GM12865 (cell line): Measurements from ENCODE around the gene TBL1X.
"Not testable (repeated sequence)": the region's sequence is repeated elsewhere in the genome, so short reads cannot be mapped to it uniquely, and the experiment has no call there.

Source experiments
- DNase-seq: peaks from one replicate; pipeline ENCODE4 v3.0.0; 2010; ENCODE audit warnings: low read depth
- H3K4me3 ChIP-seq: 2 replicates; pipeline ENCODE4 v1.5.1; 2011; ENCODE audit warnings: mild to moderate bottlenecking, low read depth, low read length, control low read depth
- TF ChIP-seq, protein P1 (sequence below): IDR thresholded peaks from 2 replicates; pipeline ENCODE4 v1.5.1; 2011; ENCODE audit warnings: low read length, control low read depth, low read depth, inconsistent platforms; ENCODE audit not compliant: insufficient read depth; ENCODE audit errors: missing control alignments

Gene TBL1X

DNA sequence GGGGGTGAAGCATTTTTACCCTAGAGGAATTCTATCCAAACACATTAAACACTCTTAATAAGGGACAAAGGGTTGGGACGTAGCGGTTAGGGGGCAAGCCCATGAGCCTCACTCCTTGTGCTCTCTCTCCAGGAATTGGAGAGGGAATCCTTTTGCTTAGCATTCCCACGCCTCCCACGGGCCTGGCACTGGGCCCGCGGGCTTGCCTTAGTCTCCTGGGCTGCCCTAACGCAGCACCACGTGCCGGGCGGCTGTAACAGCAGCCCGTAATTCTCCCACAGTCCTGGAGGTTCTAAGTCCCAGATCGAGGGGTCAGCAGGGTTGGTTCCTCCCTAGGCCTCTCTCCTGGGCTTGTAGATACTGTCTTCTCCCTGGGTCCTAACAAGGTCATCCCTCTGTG lies 67.5 kb downstream of the TBL1X start:
- no peak overlapping the region for H3K4me3 ChIP-seq
- TF ChIP-seq, protein P1, sequence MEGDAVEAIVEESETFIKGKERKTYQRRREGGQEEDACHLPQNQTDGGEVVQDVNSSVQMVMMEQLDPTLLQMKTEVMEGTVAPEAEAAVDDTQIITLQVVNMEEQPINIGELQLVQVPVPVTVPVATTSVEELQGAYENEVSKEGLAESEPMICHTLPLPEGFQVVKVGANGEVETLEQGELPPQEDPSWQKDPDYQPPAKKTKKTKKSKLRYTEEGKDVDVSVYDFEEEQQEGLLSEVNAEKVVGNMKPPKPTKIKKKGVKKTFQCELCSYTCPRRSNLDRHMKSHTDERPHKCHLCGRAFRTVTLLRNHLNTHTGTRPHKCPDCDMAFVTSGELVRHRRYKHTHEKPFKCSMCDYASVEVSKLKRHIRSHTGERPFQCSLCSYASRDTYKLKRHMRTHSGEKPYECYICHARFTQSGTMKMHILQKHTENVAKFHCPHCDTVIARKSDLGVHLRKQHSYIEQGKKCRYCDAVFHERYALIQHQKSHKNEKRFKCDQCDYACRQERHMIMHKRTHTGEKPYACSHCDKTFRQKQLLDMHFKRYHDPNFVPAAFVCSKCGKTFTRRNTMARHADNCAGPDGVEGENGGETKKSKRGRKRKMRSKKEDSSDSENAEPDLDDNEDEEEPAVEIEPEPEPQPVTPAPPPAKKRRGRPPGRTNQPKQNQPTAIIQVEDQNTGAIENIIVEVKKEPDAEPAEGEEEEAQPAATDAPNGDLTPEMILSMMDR, result no peak
- no peak for DNase-seq

DNA sequence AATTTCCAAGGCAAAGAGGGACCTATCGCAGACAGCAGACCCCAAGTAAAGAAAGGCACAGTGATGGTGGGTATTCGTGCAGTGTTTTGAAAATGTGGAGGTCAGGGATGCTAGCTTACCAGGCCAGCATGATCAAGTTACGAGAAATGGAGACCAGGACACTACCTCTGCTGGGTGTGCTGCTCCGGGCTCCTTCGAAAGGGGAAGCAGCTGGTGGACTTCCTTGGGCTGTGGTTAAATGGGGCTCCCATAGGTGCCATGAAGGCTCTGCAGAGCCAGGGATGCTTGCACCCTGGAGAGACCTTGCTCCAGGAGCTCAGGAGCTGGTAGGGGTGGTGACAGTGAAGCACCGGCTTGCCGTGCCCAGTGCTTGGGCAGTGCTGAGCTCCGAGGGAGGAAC lies 68.8 kb downstream of the TBL1X start:
- no peak overlapping the region for H3K4me3 ChIP-seq
- TF ChIP-seq, protein P1, result no peak
- no peak for DNase-seq

DNA sequence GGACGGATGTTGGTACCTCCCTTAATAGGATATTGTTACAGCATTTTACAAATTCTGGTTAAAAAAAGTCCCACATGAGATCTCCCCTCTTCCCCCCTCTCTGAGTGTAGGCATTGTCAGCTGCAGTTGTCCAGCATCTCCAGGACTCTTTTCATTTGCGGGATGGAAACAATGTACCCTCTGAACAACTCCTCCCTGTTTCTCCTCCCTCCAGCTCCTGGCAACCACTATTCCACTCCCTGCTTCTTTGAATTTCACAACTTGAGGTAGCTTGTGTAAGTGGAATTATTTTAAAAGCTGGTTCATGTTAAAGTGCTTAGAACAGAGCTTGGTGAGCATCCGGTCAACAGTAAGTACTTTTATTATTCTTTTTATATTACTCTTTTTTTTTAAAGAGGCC lies 69.8 kb downstream of the TBL1X start:
- H3K4me3 ChIP-seq, result no peak overlapping the region
- no peak for DNase-seq
- TF ChIP-seq, protein P1, result no peak

DNA sequence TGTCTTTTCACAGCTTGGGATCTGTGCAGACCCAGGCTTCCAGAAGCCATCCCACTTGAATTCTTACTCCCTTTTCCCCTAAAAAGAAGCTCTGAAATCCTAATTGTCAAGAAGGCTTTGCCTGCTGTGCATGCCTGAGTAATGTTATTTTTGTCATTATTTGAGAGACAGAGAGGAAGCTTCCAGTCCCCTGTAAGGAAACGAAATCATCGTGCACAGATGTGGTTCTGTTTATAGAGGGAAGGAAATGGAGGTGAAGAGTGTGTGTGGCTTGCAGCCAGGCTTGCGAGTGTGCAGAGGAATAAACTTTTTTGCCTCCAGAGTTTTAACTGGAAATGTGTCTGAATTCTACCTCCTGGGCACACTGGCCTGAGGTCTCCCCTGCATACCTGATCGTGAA lies 70.2 kb downstream of the TBL1X start:
- DNase-seq, result no peak
- H3K4me3 ChIP-seq, result no peak overlapping the region

DNA sequence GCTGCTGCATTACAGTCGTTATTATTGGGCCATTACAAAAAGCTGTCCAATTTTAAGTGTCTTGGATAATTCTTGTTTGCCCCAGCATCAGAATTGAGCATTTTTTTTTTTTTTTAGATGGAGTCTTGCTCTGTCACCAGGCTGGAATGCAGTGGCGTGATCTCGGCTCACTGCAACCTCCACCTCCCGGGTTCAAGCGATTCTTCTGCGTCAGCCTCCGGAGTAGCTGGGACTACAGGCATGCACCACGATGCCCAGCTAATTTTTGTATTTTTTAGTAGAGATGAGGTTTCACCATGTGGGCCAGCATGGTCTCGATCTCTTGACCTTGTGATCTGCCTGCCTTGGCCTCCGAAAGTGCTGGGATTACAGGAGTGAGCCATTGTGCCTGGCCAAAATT lies 71.3 kb downstream of the TBL1X start:
- DNase-seq, H3K4me3 ChIP-seq: not testable (repeated sequence)

More for the DNA sequence above, 70.2 kb downstream of the TBL1X start:
- TF ChIP-seq, protein P1, result no peak

DNA sequence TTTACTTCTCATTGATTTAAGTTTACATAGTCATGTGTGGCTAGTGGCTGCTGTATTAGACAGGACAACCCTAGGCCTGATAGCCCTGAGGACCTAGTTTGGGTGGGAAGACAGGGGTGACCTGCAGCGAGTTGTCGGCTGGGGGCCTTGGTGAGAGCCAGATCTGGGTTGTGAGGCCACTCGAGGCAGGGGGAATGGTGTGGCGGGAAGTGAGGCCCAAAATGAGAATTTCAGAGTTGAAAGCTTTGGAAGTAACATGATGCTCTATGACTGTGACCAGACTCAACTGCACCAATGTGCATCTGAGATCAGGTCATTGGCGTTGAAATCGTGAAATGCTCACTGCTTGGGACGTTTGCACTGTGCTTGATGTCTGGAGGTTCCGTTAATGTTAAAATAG lies 72.9 kb downstream of the TBL1X start:
- DNase-seq, result no peak

DNA sequence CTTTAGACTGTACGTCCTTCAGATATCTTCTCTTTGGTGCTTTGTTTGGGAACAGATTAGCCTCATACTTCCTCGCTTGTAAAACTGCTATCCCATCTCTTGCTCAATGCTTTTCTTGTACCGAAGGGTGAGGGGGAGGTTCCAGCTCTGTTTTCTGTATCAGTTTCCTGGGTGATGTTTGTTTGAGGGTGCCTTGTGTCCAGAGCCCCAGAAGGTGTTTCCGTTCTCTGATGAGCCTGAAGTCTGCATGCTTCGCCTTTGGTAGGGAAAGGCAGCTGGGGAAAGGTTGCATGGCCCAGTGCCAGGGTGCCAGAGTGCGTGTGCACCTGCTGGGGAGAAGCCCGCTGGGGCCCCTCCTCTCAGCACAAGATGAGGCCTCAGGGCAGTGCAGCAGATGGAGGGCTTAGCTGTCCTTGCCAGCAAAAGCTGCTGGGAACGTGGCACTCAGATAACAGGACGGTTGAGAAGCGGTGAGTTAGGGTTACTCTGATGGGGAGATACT lies 73.7 kb downstream of the TBL1X start:
- DNase-seq, result no peak
- no peak overlapping the region for H3K4me3 ChIP-seq
- TF ChIP-seq, protein P1, result no peak

More for the DNA sequence above, 72.9 kb downstream of the TBL1X start:
- TF ChIP-seq, protein P1, result no peak
- no peak overlapping the region for H3K4me3 ChIP-seq
